GM21825 (cell line): ENCODE data around the gene CD46.

Source experiments
- ATAC-seq: cut with Tn5 transposase; IDR thresholded peaks from one replicate; pipeline ENCODE4 v1.9.1; 2021; ENCODE audit warnings: mild to moderate bottlenecking, moderate library complexity; ENCODE audit not compliant: unreplicated experiment

CD46 gene

DNA sequence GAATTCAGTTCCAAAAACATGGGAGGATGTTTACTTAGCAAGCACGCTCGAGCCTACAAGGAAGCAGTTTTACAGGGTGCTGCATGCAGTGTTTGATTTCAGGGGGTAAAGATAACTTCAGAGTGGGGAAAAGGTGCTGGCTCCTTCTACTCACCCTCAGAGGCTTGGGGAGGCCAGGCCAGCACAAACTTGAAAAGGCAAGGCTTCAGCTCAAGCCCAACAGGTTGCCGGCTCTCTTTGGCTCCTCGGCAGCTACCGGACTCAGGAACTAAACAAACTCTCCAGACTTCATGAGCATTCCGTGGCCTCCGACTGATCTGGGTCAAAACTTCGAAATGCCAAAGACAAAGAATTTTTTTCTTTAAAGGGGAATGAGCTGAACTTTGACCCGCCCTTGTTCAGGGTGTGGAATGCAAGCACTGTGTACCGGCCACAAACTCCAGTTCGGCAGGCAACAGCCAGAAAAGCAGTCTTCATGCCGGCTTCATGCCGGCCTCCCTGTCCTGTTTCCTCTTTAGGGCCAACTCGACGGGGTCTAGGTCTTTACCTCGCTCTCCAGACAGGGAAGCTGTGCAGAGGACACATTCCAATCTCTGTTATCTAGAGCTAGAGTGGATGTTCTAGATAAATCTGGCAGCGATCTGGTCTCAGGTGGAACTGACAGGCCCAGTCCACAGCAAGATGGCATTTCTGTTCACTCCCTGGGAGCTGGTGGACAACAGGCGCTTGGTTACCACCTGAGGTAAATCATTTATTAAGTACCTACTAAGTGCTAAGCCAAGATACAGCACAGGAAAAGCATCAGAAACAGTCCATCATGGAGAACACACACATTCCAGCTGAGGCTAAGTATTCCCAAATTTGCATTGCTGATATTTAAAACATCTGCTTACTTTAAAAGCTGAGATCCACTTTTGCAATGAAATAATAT is 75.0 kb downstream of the CD46 start:
- no peak for ATAC-seq

DNA sequence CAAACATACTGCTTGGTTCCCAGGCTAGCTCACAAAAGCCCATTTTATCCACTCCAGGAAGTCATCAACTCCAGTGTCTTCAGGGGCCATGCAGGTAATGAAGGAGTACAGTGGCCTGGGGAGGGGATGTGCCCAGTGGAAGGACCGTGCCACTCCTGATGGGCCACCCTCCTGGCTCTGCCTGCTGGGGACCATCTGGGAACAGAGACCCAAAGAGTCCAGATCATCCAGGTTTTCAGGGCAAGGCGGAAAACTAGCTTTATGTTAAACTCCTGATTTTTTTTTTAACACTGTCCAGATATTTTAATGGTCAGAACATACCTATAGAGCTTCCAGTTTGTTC is 75.6 kb downstream of the CD46 start:
- no peak for ATAC-seq

DNA sequence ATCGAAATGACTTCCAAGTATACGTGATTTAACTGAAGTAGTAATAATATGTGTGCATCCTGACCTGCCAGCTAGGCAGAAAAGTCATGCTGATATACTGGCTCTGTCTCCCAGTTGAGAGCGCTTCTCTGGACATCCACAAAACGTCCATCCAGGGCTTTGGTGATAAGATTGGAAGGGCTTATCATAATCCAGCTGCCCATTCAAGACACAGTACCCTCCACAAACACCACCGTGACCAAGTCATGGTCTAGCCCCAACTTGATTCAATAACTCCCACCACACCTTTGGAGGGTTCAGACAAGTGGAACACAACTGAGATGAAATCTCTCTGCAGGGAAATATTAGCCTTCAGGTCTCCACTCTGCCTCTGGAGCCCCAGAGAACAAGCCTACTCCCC is 76.2 kb downstream of the CD46 start:
- no peak for ATAC-seq

DNA sequence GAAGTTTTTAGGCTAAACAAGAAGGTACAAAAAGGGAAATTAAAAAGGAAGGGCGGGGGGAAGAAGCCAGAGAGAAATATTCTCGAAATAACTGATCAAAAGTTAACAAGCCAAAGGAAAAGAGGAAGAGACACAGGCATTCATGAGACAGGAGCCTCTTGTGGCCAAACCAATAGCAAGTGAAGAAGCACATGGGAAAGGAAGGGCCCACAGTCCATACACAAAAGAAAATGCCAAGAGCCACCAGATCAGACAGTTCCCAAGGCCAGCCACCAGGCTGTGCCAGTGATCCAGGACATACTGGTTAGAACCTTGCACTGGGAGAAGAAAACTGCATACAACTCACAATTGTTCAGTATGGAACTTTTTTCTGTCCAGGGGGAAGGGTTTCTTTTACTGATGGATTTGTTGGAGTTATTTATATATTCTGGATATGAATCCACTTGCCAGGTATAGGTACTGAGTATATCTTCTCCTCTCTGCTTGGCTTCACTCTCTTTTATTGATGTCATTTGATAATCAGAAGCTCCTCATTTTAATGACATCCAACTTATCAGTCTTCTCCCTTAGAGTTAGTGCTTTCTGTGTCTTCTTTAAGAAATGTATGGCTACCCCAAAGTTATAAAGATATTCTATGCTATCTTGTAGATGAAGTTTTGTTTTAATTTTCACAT is 76.8 kb downstream of the CD46 start:
- peak; percentile 27 for ATAC-seq

DNA sequence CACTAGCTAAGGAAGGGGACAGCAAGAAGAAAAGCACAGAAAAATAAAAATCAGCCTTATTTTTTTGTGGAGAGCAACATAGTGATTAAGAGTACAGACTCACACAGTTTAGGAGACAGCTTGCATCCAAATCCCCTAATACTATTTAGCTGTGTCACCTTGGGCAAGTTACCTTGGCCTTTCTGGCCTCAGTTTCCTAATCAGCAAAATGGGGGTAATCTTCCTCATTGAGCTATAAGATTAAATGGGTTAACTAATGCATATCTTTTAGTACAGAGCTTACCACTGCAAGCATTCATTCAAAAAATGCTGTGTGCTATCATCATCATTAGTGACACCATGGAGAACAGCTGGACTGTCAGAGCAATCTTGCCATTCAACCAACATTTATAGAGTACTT is 77.7 kb downstream of the CD46 start:
- no peak for ATAC-seq

DNA sequence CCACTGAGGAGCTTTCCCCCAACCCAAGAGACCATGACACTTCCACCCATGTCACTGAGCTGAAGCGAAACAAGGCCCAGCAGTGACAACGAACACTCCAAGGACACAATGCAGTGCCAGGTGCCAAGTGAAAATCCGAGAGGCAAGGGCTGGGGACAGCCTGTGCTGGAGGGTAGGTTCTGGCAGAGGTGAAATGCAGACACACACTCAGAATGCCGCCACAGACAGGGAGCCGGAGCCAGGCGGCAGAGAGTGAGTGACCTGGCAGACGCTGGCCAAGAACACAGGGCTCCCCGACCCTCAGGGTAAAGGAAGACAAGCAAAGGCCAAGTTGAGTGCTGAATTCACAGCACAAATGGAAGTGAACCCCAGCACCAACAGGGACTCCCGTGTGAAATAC is 78.9 kb downstream of the CD46 start:
- no peak for ATAC-seq

DNA sequence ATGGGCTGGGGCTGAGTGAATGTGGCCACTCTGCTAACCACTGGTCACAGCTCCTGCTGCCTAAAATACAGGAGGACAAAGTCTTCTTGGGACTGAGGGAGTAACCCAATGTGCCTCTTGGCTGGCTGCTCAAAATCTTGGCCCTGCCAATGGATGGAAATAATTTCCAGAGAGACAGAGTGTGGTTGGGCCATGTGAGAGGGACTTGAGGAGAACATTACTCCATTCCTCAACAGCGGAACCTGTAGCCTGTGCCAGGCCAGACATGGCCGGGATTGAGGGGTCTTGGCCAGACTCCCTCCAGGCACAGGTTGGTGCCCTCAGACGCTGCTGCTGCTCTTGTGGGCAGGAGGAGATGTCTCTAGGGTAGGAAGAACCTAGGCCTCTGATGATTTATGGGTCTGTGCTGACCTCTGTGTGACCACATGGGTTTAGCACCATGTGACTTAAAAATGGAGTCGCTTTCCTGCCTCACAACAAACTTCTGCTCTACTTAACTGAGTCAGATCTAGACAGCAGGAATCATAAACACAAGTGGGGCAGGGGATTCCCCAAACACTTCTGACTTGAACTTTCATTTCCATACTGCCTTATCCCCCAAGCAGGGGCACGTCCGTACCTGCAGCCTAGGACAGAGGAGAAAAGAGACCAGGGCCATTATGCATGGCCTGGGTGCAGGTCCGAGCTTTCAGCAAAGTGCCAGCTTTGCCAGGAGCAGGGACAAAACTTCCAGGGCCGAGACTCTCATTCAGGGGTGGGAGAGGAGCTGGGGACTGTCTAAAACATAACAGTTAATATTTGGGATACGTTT is 79.9 kb downstream of the CD46 start:
- ATAC-seq: peak; percentile 73

DNA sequence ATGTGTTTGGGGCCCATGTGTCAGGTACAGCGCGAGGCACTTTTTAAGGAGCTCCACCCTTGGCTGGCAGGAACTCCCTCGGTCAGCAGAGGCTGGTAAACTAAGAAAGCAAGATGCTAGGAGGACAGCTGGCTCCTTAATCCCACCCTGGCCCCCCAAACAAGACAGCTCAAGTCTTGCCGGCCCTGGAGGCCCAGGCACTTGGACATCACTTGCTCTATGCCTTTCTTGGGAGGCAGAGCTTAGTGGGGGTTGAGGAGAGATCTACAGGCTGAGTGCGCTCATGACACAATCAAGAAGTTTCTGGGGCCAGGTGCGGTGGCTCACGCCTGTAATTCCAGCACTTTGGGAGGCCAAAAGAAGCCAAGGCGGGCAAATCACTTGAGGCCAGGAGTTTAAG is 80.9 kb downstream of the CD46 start:
- ATAC-seq: no peak

DNA sequence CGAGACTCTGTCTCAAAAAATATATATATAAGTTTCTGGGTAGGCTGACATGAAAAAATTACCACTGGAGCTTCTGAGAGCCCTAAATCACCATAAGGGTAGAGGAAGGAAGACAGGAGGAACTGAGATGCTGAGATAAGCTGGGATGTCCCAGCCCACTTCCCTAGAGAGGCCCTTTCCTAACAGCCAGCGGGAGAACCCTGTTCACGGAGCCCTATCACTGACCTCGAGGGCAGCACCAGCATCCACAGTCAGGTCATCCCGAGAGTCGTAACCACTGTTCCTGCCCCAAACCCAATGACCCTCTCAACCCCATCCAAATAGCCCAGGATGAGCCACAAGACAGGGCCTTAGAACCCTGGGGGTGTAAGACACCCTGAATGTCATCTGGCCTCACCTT is 81.5 kb downstream of the CD46 start:
- no peak for ATAC-seq

DNA sequence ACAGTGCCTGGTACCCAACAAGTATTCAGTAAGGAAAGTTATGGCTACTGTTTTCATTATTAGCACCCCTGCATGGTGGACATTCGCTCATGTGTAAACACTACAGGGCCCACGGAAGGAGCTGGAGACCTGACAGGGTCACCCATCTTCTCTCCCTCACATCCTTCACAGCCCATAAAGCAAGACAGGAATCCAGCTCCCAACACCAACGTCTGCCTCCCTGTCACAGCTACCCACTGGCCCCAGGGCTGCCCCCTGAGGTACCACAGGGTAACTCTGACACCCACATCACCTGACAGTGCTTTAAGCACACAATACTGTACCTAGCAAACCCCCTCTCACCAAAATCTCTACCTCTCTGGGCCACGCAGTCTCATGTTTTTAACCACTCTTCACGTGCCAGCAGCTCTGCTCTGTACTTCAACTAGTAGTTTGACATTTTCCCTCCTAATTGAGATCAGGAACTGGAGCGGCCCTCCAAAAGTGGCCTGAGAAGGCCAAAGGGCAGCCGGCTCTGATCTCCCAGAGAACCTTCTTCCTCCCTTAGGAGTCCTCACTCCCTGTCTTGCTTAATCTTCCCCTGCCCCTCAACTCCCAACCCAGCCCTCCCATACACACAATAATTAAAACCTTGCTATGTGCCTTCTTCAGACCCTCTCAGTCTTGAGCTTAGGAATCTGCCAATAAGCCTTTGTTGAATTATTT is 82.3 kb downstream of the CD46 start:
- no peak for ATAC-seq

DNA sequence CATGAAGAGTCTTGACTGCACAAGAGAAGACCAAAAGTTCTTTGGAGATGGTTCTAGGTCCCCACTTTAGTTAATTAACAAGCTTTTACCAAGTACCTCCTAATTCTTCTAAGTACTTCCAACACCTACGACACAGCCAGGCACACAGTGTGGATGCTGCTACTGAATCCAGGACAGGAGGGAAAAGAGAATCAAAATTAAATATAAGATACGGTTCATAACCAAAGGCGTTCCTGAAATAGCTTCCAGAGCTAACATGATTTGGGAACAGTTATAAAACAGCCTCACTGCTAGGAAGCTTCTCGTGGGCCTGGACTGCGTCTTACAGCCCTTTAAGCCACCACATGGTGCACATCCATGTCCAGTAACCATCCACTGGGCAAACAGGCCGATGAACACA is 84.1 kb downstream of the CD46 start:
- no peak for ATAC-seq

DNA sequence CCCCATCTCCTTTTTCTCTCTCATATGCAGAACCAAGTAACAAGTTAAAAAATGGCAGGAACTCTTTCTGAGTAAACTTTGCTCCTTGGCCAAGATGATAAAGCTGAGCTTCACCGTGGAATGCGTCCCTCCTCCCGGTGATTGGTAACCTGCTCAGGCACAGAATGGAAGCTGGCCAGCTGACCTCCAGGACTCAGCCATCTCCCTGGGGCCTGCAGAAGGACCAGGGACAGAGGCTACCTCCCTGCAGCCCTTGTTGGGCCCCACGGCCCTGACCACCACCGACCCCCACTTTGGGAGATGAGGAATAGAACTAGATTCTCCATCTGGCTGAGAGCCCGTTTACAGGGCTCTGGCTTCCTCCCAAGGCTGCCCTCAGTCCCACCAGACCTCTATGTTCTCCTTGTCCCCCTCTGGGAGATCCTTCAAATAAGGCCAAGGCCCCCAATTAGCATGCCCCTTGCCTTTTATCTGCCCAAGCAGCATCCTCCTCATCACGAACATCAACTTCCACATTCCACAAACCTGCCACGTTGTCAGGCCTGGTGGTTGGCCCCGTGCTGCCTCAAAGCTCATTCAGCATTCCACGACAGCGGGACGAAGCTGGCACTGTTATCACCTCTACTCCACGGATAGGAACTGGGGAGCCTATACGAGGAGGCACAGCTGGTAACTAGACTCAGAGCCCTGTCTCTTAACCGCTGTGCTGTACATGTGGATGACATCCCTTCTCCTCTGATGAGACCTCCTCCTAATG is 84.9 kb downstream of the CD46 start:
- ATAC-seq: no peak

DNA sequence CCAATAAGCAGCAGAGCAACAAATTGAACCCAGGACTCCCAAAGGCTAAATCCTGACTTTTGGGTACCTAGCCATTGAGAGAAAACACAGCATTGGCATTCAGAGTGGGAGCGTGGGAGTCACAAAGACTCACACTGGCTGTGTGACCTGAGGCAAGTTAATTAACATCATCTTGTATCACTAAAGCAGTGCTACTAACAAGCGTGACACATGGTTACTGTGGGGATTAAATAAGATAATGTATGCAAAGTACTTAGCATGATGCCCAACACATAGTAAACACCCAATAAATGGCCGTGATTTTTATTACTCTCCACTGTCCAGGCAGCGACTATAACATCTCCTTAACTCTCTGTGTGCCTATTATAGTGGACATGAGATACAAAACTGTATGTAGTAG is 85.8 kb downstream of the CD46 start:
- no peak for ATAC-seq

DNA sequence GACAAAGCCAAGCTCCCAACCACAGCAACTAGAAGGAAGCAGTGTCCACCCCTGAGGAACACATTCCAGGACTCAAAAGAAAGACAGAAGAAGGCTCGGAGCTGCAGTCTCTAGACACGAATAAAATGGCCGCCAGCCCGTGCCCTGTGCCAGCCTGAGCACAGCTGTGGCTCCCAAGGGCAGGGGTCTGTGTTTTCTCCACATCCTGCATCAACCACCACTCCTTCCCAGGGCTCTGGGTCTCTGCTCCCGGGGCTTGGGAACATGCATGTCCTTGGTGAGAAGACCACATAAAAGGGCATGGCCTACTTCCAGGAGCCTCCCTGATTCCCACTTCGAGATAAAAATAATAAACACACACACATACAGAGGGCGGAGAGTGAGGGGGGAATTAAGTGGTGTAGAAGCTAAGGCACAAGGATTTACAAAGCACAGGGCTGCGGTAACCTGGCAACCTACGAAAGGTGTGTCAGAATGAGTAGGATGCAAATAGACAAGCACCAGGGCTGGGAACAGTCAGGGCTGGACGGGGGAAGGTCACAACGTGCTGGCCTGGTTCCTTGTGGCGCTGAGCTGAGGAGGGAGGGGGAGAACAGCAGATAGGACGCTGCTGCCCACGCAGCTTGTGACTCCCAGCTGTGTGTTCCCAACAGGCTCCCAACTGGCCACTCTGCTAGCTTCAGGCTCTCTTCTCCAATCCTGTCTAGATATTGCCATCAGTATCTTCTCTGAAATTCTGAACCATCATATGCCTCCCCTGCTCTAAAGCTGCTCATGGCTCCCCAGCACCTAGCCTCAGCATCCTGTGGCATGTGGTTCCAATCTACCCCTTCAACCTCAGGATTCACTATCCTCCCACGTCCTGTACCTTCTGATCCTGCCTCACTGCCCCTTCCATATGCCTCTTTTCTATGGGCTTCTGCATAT is 86.6 kb downstream of the CD46 start:
- no peak for ATAC-seq

DNA sequence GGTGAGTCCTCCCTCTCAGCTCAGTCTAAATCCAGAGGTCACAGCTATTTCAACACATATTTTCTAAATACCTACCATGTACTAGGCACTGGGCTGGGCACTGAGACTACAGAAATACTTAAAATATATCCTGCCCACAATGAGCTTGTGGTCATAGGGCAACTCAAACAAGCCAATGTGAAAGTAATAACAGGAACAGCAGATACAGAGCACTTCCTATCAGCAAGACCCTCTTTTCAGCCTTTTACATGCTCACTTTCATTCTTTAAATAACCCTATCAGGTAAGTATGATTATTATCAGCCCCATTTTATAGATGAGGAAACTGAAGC is 87.2 kb downstream of the CD46 start:
- ATAC-seq: no peak

DNA sequence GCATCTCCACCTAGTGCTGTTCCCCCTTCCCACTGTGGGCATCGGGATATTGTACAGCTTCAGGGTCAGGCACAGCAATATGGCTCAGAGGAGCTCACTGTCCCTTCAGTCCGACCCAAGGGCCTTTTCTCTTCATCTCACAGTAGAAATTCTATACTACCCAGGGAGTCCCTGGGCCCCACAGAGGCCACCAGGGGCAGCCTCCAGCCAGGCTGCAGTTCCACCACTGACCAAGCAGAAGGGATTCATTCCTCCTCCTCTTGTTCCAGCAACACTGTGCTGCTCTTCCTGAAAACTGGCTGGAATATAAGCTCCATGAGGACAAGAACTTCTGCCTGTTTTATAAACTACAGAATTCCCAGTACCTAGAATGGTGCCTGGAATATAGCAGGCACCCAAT is 88.5 kb downstream of the CD46 start:
- no peak for ATAC-seq

DNA sequence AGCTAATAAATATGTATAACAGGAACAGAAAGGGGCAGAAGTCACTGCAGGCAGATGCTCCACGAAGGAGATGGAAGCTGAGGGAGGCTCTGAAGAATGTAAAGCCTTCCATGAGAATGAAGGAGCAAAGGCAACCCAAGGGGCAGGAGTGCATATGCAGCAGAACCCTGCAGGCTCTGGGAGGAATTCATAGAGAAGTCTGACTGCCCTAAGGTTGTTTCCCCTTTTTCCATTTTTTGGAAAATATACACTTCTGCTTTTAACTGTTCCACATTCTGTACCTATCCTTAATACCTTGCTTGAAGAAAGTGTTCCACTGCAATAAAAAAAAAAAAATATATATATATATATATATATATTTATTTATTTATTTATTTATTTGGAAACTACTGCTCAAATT is 89.4 kb downstream of the CD46 start:
- ATAC-seq: no peak

DNA sequence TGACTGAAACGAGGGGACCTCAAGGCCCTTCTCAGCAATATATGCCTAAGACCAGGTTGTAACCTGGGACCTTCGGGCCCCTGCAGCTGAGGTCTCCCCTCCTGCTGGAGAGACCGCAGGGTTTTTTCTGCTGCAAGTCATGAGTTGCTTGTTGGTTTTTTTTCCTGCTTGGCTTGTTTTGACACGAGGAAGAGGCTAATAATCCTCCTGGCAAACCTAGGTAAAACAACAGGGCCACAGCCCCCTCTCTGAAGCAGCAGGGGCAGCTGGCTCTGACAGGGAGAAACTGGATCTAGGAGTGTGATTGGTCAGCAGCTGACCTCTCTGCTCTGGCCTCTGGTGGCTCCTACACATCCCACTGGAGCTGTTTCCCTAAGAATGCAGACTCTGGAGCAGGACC is 90.0 kb downstream of the CD46 start:
- ATAC-seq: no peak

DNA sequence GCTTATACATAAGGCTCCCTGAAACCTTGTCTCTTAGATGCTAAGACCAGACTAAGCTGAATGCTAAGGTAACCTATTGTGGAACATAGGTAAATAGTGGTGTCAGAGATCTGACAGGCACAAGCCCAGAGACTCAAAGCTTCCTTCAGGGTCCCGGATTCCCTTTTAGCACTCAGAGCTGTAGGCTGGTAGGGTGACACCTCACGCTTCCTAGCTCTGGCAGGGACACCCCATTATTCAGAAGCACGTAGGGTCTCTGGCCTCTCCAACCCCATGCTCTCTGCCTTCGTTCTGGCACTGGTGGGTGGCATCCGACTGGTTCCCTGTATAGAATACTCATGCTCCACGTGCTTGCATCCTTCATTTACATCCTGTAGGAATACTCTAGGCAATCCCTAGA is 90.7 kb downstream of the CD46 start:
- ATAC-seq: no peak
